K562 (cell line): ENCODE measurements around the gene GGT6. TPM values are rescaled to one million over a fixed set of nuclear protein-coding genes. Genes with fewer than 3 reads are reported as not detected.

Experiments used
- BRF1 ChIP-seq: IDR thresholded peaks from 3 replicates; pipeline ENCODE4 v1.6.1; 2011; ENCODE audit warnings: borderline replicate concordance, mild to moderate bottlenecking; ENCODE audit not compliant: insufficient read length; ENCODE audit errors: extremely low read depth
- CHD1 ChIP-seq: fragments of 200-600 bp; sonication (generic); IDR thresholded peaks from one replicate; pipeline ENCODE4 v1.6.1; 2012; ENCODE audit warnings: mild to moderate bottlenecking, moderate library complexity, low read length, inconsistent platforms
- CREB1 ChIP-seq, 2 experiments: sonication (generic) in 1 of 2; formaldehyde crosslinking in 1 of 2; IDR thresholded peaks; 2 replicates each; pipeline versions ENCODE4 v1.6.1 to v1.8.0; 2012 to 2022; ENCODE audit warnings: inconsistent platforms in 1 of 2, mild to moderate bottlenecking in 1 of 2, missing genetic modification reagents in 1 of 2, moderate library complexity in 1 of 2
- FIP1L1 ChIP-seq: fragments of 200-400 bp; formaldehyde crosslinking; IDR thresholded peaks from 2 replicates; pipeline ENCODE4 v1.6.1; 2018; ENCODE audit warnings: mild to moderate bottlenecking, low read depth, low read length; ENCODE audit not compliant: poor library complexity, severe bottlenecking
- FUS ChIP-seq: fragments of 200-400 bp; formaldehyde crosslinking; optimal IDR thresholded peaks from 2 replicates; pipeline ENCODE3; 2017; ENCODE audit warnings: low read depth, low read length
- GTF3C2 ChIP-seq: IDR thresholded peaks from 3 replicates; pipeline ENCODE4 v1.6.1; 2011; ENCODE audit warnings: borderline replicate concordance, mild to moderate bottlenecking, moderate library complexity; ENCODE audit not compliant: insufficient read length; ENCODE audit errors: extremely low read depth
- HDAC1 ChIP-seq, 2 experiments: fragments of 450-650 bp; IDR thresholded peaks; 2 replicates each; pipeline ENCODE4 v1.6.1; 2016 to 2017; ENCODE audit warnings: inconsistent platforms in 1 of 2, mild to moderate bottlenecking in 1 of 2, moderate library complexity in 1 of 2
- HMG20A ChIP-seq: fragments of 450-650 bp; formaldehyde crosslinking; conservative IDR thresholded peaks from 2 replicates; pipeline ENCODE4 v1.4.0; 2020; ENCODE audit warnings: mild to moderate bottlenecking, mixed read lengths
- MTA1 ChIP-seq: fragments of 450-650 bp; IDR thresholded peaks from 2 replicates; pipeline ENCODE4 v1.6.1; 2017; ENCODE audit warnings: borderline replicate concordance
- PML ChIP-seq: IDR thresholded peaks from 2 replicates; pipeline ENCODE4 v1.6.1; 2012; ENCODE audit warnings: low read length, inconsistent platforms
- POLR2G ChIP-seq: fragments of 200-400 bp; formaldehyde crosslinking; IDR thresholded peaks from 2 replicates; pipeline ENCODE4 v1.6.1; 2017; ENCODE audit warnings: low read depth, mild to moderate bottlenecking, antibody characterized with exemption, low read length, moderate library complexity
- ZBTB43 ChIP-seq: sonication (generic); formaldehyde crosslinking; IDR thresholded peaks from 2 replicates; pipeline ENCODE4 v1.8.0; 2023; ENCODE audit warnings: mild to moderate bottlenecking, missing genetic modification reagents
- ZNF239 ChIP-seq: fragments of 250-450 bp; sonication (Bioruptor Pico); IDR thresholded peaks from 2 replicates; pipeline ENCODE4 v1.4.0; 2020; ENCODE audit warnings: mild to moderate bottlenecking
- ZNF695 ChIP-seq: fragments of 450-650 bp; formaldehyde crosslinking; IDR thresholded peaks from 2 replicates; pipeline ENCODE4 v1.4.0; 2020; ENCODE audit warnings: mild to moderate bottlenecking, moderate library complexity
- polyA plus RNA-seq, 8 experiments: library from polyadenylated mRNA; depleted of rRNA in 4 of 8; stranded (reverse) in 5 of 8; unstranded in 3 of 8; fragments of >200 nt; fragmentation: Nextera tagmentation in 2 of 8; fragmentation: Illumina TruSeq in 1 of 8; extraction: Ambion mirVana in 2 of 8; extraction: Trizol in 1 of 8; gene quantifications; 2 replicates each; pipeline versions ENCODE4 v1.2.1 to v1.2.3, GENCODE V29; 2011 to 2014; ENCODE audit warnings: inconsistent platforms in 1 of 8, missing spikeins in 1 of 8
- total RNA-seq, 7 experiments: library from RNA; depleted of rRNA in 6 of 7; stranded (reverse); fragments of >200 nt in 6 of 7; fragmentation: Illumina TruSeq in 2 of 7; extraction: Trizol in 2 of 7; gene quantifications; 2 replicates each; pipeline versions ENCODE4 v1.2.1 to v1.2.3, GENCODE V29; 2011 to 2021; ENCODE audit warnings: low replicate concordance in 1 of 7

The GGT6 gene
- total and polyA plus RNA-seq, 9 of the 15 experiments (the other 6 are each of a cell fraction or from before 2014, with no cell fraction given), result 0.09 TPM; not detected in 8

GRCh38 chr17:4533523-4534504 is 26.6 kb downstream of the GGT6 start (continued):
- no peak for TF ChIP-seq GTF3C2
- TF ChIP-seq MTA1, result no peak
- no peak for TF ChIP-seq FUS
- TF ChIP-seq CHD1, result no peak
- no peak for TF ChIP-seq FIP1L1
- TF ChIP-seq HMG20A, result no peak
- peak; percentile 13 for TF ChIP-seq POLR2G
- TF ChIP-seq CREB1 (IDR thresholded peaks at IDR 0.05), result no peak
- TF ChIP-seq CREB1 (CRISPR knock-in tag; IDR thresholded peaks at IDR 0.05), result no peak
- TF ChIP-seq BRF1, result no peak
- no peak for TF ChIP-seq ZNF239 (CRISPR knock-in tag)
- no peak for TF ChIP-seq PML
- TF ChIP-seq ZNF695 (CRISPR knock-in tag), result no peak
- TF ChIP-seq ZBTB43, result no peak
- TF ChIP-seq HDAC1 (IDR thresholded peaks at IDR 0.05), result no peak
- TF ChIP-seq, all 486 proteins: peak for 3
